BJ (cell line): ENCODE measurements around the gene FKBP10. TPM values are rescaled to one million over a fixed set of nuclear protein-coding genes. Genes with fewer than 3 reads are reported as not detected.
A peak's percentile ranks its signal among the peaks of the same experiment; 100 is the strongest.
"Not testable (repeated sequence)": the region's sequence is repeated elsewhere in the genome, so short reads cannot be mapped to it uniquely, and the experiment has no call there.

Source experiments
- CTCF ChIA-PET: fragments of 350-600 bp; formaldehyde crosslinking; extraction: SDS; loops from one replicate; lab custom pipeline; 2021; ENCODE audit warnings: antibody characterized with exemption, inconsistent platforms; lab: Yijun Ruan, JAX
- POLR2A ChIA-PET: fragments of 300-600 bp; sonication (Branson Sonifier 250); formaldehyde crosslinking; extraction: SDS; loops from one replicate; lab custom pipeline; 2021; ENCODE audit warnings: antibody characterized with exemption; lab: Charles Lee
- DNase-seq: peaks from one replicate; pipeline ENCODE4 v3.0.0-alpha.2; 2011; ENCODE audit warnings: low read depth
- H3K27me3 ChIP-seq: 2 replicates; pipeline ENCODE4 v1.6.0; 2011; ENCODE audit warnings: low read length; ENCODE audit not compliant: control insufficient read depth, insufficient read depth
- H3K36me3 ChIP-seq: 2 replicates; pipeline ENCODE4 v1.5.1; 2011; ENCODE audit warnings: low read length; ENCODE audit not compliant: control insufficient read depth, insufficient read depth
- H3K4me3 ChIP-seq: 2 replicates; pipeline ENCODE4 v1.5.1; 2011; ENCODE audit warnings: low read depth, mild to moderate bottlenecking, control low read depth, low read length
- CTCF ChIP-seq: IDR thresholded peaks from 2 replicates; pipeline ENCODE4 v1.5.1; 2011; ENCODE audit warnings: low read depth, mild to moderate bottlenecking, control low read depth, inconsistent platforms, low read length, moderate library complexity; ENCODE audit not compliant: insufficient read depth
- polyA plus RNA-seq: library from polyadenylated mRNA; depleted of rRNA; stranded (reverse); fragments of >200 nt; gene quantifications from 2 replicates; pipeline ENCODE4 v1.2.3, GENCODE V29; 2011

FKBP10 gene
- polyA plus RNA-seq, 1 experiment = 1,571 TPM

- ChIA-PET POLR2A (no interaction called here), CTCF (interaction anchor here (1.4 kb wide), 2 partner anchors 14 to 28 kb away, joined by 4 to 7 read pairs; partner anchors contain the start of gene JUP)
- Histone ChIP-seq H3K4me3 (no peak overlapping the region), H3K27me3 (no peaks in the 10 kb centered on the region), H3K36me3 (peaks cover 19% of the 10 kb centered on the region)
- no peak for DNase-seq
- no peak for TF ChIP-seq CTCF
Measured at GRCh38 chr17:41772586-41773189, 40.1 kb upstream of the FKBP10 start.

GRCh38 chr17:41773190-41773588, 39.6 kb upstream of the FKBP10 start:
- H3K36me3 ChIP-seq = peaks cover 16% of the 10 kb centered on the region
- peak; percentile 61 for DNase-seq
- no peaks in the 10 kb centered on the region for H3K27me3 ChIP-seq
- ChIA-PET CTCF (interaction anchor here (1.4 kb wide), 2 partner anchors 14 to 28 kb away, joined by 4 to 7 read pairs; partner anchors contain the start of gene JUP), POLR2A (no interaction called here)
- no peak for TF ChIP-seq CTCF
- H3K4me3 ChIP-seq = no peak overlapping the region

- TF ChIP-seq CTCF = no peak
- Histone ChIP-seq H3K36me3 (peaks cover 12% of the 10 kb centered on the region), H3K4me3 (no peak overlapping the region), H3K27me3 (no peaks in the 10 kb centered on the region)
- no peak for DNase-seq
- ChIA-PET POLR2A (no interaction called here), CTCF (interaction anchor here (1.4 kb wide), 2 partner anchors 13 to 27 kb away, joined by 4 to 7 read pairs; partner anchors contain the start of gene JUP)
Measured at GRCh38 chr17:41773731-41774193, 39.0 kb upstream of the FKBP10 start.

GRCh38 chr17:41775394-41776226, 37.2 kb upstream of the FKBP10 start:
- Histone ChIP-seq H3K4me3 (no peak overlapping the region), H3K36me3 (peaks cover 3% of the 10 kb centered on the region), H3K27me3 (no peaks in the 10 kb centered on the region)
- POLR2A ChIA-PET = no interaction called here
- no peak for TF ChIP-seq CTCF
- CTCF ChIA-PET = interaction anchor here (1.2 to 3.0 kb wide), 2 partner anchors 10 kb away, joined by 5 to 26 read pairs; partner anchors contain the start of gene JUP
- DNase-seq = no peak

GRCh38 chr17:41776262-41776900, 36.4 kb upstream of the FKBP10 start:
- H3K4me3 ChIP-seq, POLR2A ChIA-PET, H3K27me3 ChIP-seq, H3K36me3 ChIP-seq, DNase-seq: not testable (repeated sequence)
- CTCF ChIA-PET = interaction anchor here (1.1 to 3.0 kb wide), 3 partner anchors 10 to 183 kb away, joined by 3 to 26 read pairs (median 4); partner anchors contain the start of gene JUP
